GM19023 (cell line): Measurements from ENCODE around the gene RASAL1.
A peak's percentile ranks its signal among the peaks of the same experiment; 100 is the strongest.

Experiments used
- ATAC-seq: cut with Tn5 transposase; IDR thresholded peaks from one replicate; pipeline ENCODE4 v1.9.1; 2021; ENCODE audit warnings: mild to moderate bottlenecking, moderate library complexity; ENCODE audit not compliant: unreplicated experiment

The RASAL1 gene

GRCh38 chr12:113099364-113099763 lies 36.2 kb downstream of the RASAL1 start:
- ATAC-seq, result no peak

GRCh38 chr12:113098441-113099028 lies 37.0 kb downstream of the RASAL1 start:
- ATAC-seq, result no peak

GRCh38 chr12:113097716-113098440 lies 37.7 kb downstream of the RASAL1 start:
- ATAC-seq, result no peak

DNA sequence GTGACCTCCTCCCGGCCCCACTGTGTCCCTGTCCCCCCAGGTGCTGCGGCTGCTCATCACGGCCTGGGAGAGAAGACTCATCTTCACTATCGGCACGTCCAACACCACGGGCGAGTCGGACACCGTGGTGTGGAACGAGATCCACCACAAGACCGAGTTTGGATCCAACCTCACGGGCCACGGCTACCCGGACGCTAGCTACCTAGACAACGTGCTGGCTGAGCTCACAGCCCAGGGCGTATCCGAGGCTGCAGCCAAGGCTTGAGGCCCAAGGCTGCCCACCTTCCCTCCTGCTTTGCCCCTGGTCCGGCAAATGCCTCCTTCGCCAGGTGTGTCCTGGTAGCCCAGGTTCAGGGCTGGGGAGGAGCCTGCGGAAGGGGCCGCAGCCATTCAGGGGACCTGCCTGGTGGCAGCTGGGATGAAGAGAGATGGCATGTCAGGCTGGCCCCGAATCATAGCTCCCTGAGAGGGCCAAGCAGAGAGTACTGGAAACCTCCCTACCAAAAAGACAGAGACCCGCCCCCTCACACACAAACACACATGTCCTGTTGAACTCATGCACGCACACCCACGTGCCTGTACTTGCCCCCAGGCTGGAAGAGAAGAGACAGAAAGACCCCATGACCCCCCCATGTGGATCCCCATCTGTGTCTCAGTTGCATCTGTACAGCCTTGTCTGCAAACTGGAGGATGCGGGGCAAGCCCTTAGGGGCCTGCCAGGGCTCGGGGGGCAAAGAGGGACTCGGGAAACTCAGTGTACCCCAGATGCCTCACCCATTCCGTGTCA lies 38.7 kb downstream of the RASAL1 start:
- no peak for ATAC-seq

- ATAC-seq, result no peak
These were observed 40.2 kb downstream of the RASAL1 start for GRCh38 chr12:113095405-113095804.

GRCh38 chr12:113094738-113095137 lies 40.8 kb downstream of the RASAL1 start:
- ATAC-seq, result no peak

DNA sequence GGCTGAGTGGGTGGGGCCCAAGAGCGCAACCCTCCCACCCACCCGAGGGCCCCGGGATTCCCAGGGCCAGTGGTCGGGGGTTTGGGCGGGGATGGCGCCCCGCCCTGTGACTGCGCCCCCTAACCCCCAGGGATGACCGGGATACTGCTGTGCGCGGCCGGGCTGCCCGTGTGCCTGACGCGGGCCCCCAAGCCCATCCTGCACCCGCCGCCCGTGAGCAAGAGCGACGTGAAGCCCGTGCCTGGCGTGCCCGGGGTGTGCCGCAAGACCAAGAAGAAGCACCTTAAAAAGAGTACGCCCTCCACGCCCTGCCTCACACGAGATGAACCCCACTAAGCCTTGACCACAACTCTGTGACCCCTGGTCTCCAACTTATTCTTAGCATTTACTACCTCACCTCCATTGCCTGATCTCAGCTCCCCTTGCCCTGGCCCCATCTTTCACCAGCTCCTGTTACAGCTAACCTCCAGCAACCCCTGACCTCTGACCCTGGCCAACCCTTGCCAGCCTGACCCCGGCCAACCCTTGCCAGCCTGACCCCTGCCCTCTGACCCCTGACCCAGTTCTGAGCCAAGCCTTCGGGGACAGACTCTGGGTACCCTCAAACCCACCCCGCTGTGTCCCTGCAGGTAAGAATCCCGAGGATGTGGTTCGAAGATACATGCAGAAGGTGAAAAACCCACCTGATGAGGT lies 42.0 kb downstream of the RASAL1 start:
- no peak for ATAC-seq

DNA sequence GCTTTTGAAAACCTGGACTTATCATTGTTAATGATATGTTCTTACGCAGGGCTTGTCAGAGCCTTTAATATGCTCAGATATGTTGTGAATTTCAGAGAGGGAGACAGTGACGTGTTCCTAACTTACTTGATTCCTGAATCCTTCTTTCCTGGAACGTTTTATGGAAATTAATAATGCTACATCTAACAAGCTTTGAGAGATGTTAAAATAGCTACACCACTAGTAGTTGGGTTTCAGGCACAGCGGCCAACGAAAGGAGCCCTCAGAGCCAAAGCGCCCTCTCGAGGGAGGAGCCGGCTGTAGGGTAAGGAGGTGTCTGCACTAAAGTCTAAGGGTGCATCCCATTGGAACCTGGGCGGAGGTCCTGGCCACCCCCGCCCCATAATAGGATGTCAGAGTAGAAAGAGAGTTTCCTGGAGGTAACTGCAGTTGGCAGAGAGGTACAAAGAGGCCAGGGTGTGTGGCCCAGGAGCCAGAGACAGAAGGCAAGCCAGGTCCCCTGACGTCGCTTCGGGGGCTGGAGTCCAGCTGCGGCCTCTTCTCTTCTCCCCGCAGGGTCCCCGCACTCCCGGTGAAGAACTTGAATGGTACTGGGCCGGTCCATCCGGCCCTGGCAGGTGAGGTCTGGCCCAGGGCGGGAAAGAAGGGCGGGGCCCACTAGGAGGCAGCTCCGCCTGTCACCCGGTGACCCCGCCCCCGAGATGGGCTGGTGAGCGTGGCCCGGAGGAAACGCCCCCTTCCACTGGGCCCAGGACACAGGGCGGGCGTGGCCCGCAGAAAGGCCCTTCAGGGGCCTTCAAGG lies 42.8 kb downstream of the RASAL1 start:
- ATAC-seq, result no peak

DNA sequence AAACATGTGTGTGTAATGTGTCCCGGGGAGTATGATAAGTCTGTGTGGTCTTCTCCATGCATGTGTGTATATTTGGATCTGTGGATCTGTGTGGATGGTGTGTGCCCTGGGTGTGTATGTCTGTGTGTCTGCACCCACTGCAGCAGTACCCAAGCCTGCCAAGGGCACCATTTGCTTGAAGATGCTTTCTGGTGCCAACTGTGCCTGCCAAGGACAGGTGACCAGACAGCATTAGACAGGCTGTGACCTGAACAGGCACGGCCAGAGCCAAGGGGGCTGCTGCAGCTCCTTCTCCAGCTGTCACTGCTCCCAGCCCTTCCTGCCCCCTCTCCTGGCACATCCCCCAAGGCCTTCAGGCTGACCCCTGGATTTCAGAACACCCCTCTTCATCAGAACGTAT lies 44.1 kb downstream of the RASAL1 start:
- ATAC-seq, result no peak

DNA sequence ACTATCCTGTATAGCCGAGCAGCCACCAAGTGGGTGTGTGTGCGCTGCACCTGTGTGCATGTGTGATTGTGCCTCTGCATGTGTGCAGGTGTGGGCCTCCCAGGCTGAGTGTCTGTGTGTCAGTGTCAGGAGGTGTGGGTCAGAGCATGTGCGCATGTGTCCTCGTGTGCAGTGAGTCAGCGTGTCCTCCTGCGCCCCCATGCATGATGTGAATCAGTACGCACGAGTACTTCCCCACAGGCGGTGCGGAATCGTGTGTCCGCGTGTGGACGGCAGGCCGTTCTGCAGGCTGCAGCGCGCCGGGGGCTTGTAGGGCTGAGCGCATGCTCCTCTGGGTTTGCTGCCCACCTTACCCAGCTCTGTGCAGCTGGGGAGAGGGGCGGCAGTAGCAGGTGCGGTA lies 44.8 kb downstream of the RASAL1 start:
- ATAC-seq, result no peak

GRCh38 chr12:113089839-113090238 lies 45.7 kb downstream of the RASAL1 start:
- no peak for ATAC-seq

DNA sequence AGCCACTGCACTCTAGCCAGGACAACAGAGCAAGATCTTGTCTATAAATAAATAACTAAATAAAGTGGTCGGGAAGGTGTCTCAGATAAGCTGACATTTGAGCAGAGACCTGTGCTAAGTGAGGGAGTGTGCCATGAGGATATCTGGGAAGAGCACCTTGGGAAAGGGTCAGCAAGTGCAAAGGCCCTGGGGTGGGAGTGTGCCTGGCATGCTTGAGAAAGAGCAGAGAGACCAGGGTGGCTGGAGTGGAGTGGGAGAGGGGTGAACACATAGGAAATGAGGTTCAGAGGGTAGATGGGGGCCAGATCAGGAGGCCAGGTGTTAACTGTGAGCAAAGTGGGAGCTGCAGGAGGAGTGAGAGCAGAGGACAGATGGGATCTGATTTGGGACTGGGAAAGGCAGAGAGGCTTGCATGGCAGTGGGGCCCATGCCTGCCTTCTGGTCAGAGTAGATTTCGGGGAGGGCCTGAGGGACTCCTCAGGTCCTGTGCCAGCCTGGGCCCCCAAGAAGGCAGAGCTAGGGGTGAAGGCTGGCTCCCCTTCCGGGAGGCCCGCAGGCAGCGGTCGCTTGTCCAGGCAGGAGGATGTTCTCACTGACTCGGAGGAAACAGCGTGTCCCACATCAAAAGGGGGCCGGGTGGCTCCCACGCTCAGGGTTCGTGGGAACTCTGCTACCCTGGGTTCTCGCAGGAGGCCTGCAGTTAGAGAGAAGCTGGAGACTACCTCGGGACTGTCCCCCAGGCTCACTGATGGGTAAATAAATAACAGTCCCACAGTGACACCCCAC lies 46.4 kb downstream of the RASAL1 start:
- no peak for ATAC-seq

DNA sequence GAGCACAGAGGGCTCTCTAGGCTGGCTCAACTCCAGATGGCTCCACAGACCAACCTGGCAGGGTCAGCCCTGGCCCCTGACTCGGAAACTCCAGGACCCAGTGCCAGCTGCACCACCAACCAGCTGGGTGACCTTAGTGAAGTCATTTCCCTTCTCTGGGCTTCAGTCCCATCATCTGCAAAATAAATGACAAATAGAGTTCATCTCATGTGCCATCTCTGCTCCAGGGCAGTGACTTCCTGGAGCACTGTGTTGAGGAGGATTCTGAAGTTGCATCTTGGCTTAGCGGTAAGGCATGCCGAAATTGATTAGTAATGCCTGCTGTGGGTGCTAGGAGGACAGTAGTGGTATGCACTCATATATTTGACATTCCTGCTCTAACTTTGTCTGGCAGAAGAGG lies 47.5 kb downstream of the RASAL1 start:
- no peak for ATAC-seq

DNA sequence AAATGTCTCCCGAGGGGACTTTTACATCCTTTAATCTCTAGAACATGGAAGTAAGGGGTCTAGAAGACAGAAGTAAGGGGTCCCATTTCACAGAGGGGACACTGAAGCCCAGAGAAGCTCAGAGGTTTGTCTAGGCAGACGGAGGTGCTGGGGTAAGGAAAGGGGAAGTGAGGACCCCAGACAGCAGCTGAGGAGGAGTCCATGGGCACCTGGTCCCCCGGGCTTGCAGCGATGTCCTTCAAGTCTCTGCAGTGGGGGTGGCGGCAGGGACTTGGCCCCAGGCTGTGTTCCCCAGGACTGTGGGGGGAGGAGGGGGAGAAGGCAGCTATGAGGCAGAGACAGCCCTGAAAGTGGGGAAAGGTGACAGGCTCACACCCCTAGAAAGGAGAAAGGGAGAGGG lies 48.4 kb downstream of the RASAL1 start:
- no peak for ATAC-seq

DNA sequence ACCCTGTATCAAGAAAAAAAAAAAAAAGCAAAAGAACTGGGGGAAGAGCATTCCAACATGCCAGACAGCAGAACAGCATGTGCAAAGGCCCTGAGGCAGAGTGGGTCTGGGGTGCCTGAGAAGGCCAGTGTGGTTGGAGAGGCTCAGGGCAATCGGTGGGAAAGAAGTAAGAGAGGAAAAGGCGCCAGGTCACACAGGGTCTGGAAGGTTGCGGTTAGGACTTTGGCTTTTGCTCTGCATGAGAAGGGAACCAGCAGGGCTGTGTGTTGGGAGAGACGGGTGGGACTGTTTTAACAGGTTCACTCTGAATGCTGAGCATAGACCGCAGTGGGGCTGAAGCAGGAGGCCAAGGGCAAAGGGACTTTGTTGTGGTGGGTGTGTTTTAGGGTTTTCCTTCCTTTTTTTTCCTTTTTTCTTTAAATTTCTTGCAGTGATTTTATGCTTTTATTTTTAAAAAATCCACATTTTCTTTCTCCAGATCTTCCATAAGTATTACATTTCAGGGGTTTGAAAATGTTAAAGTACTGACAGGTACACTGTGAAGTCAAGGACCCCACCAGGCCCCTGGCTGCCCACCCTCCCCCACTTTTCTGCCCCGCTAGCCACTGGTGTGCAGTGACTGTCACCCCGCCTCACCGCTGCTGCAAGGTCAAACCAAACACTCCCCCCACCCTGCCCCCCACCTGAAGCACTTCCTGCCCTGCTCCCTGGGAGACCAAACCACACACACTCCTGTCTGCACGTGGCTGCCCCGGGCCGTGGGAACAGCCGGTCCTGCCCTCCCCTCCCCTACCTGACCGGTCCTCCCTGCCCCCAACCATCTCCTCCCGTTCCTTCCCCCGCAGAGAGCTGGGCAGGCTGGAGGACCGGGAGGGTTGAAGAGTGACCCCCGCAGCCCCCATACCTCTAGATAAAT lies 49.1 kb downstream of the RASAL1 start:
- no peak for ATAC-seq

- no peak for ATAC-seq
These were observed 51.6 kb downstream of the RASAL1 start for GRCh38 chr12:113083863-113084435.

DNA sequence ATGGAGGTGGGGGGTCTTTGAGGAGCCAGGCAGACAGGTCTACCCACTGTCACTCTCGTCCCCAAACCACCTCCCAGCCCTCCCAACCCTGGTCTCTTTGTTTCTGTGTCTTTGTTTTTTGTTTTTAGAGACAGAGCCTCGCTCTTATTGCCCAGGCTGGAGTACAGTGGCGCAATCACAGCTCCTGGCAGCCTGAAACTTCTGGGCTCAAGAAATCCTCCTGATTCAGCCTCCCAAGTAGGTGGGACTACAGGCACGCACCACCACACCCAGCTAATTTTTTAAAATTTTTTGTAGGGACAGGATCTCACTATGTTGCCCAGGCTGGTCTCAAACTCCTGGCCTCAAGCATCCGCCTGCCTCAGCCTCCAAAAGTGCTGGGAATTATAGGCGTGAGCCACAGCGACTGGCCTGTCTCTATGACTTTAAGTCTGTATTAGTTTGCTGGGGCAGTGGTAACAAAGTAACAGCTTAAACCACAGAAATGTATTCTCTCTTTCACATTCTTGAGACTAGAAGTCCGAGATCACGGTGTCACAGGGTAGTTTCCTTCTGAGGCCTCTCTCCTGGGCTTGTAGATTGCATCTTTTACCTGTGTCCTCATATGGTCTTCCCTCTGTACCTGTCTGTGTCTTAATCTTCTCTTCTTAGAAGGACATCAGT lies 52.9 kb downstream of the RASAL1 start:
- peak; percentile 64 for ATAC-seq

- ATAC-seq, result no peak
These were observed 53.7 kb downstream of the RASAL1 start for GRCh38 chr12:113081873-113082272.
